Right lobe of liver (tissue), 6 donors: ENCODE data around the gene ZNF771. TPM values are rescaled to one million over a fixed set of nuclear protein-coding genes. Genes with fewer than 3 reads are reported as not detected.

Experiments
- ATAC-seq, 4 donors: fragments of 200-7000 bp; cut with Tn5 transposase; one replicate each; pipeline ENCODE4 v1.9.1; 2020; ENCODE audit warnings: mild to moderate bottlenecking in 4 of 4, moderate library complexity in 4 of 4
- DNase-seq, 3 donors: peaks; one replicate each; pipeline ENCODE4 v3.0.0-alpha.2; 2020
- H3K27ac ChIP-seq, 3 donors: fragments of 200-600 bp; one replicate each; pipeline ENCODE4 v1.8.0; 2022
- H3K27me3 ChIP-seq, 2 donors: fragments of 200-600 bp; one replicate each; pipeline ENCODE4 v1.8.0; 2022
- H3K36me3 ChIP-seq, 4 donors: fragments of 200-600 bp; sonication (generic) in 1 of 4; one replicate each; pipeline versions ENCODE4 v1.5.1 to v1.8.0; 2017 to 2022; ENCODE audit warnings: control low read depth in 1 of 4
- H3K4me1 ChIP-seq, 4 donors: fragments of 200-600 bp; sonication (generic) in 1 of 4; one replicate each; pipeline versions ENCODE4 v1.5.1 to v1.8.0; 2017 to 2022; ENCODE audit warnings: control low read depth in 1 of 4
- H3K4me3 ChIP-seq, 3 donors: fragments of 200-600 bp; one replicate each; pipeline ENCODE4 v1.8.0; 2022
- H3K9me3 ChIP-seq, 4 donors: fragments of 200-600 bp; sonication (generic) in 1 of 4; one replicate each; pipeline versions ENCODE4 v1.5.1 to v1.8.0; 2017 to 2022; ENCODE audit warnings: control low read depth in 1 of 4
- POLR2A ChIP-seq: fragments of 450-650 bp; IDR thresholded peaks from one replicate; pipeline ENCODE4 v1.6.1; 2017; ENCODE audit warnings: antibody characterized with exemption, mild to moderate bottlenecking
- WGBS: methylation state at CpG from one replicate; pipeline ENCODE4 v1.1.6; 2018; ENCODE audit warnings: low coverage, low lambda C conversion rate; ENCODE audit not compliant: insufficient coverage; ENCODE audit errors: missing lambda C conversion rate; 5-methylcytosine and 5-hydroxymethylcytosine counted together
- intact Hi-C, 2 donors: fragments of 100-400 bp; cut with DNase I; formaldehyde crosslinking; loops; one replicate each; pipeline versions ENCODE4 v1.11.2 to v1.14.1; 2022
- total RNA-seq, 6 experiments: library from RNA; depleted of rRNA in 2 of 6; stranded (reverse); fragments of >200 nt in 2 of 6; fragmentation: NEBNext Ultra II Directional in 3 of 6; extraction: Animal tissue kit (Norgen Biotek cat#: 25700) in 3 of 6; gene quantifications; one replicate each; pipeline versions ENCODE4 v1.1.0 to v1.2.4, GENCODE V29; 2016 to 2023
- TF ChIP-seq, protein P1 (sequence below), 4 donors: fragments of 200-600 bp in 3 of 4; fragments of 450-650 bp in 1 of 4; IDR thresholded peaks; one replicate each; pipeline versions ENCODE4 v1.5.1 to v1.8.0; 2016 to 2022; ENCODE audit warnings: antibody characterized with exemption in 4 of 4, mild to moderate bottlenecking in 2 of 4
- donor health status: DM: no; HTN: yes; CAD: no.
- donor health status: DM: no; HTN: no; CAD: no.
- donor health status: DM: no; HTN: no; CAD: no.
- donor health status: DM: no; HTN: yes; CAD: no.
- donor health status: DM: no; HTN: yes; CAD: no.

Gene ZNF771
- total RNA-seq, 6 experiments from 2014 or later, result 3.9 to 11.3 (median 9.6) TPM

DNA sequence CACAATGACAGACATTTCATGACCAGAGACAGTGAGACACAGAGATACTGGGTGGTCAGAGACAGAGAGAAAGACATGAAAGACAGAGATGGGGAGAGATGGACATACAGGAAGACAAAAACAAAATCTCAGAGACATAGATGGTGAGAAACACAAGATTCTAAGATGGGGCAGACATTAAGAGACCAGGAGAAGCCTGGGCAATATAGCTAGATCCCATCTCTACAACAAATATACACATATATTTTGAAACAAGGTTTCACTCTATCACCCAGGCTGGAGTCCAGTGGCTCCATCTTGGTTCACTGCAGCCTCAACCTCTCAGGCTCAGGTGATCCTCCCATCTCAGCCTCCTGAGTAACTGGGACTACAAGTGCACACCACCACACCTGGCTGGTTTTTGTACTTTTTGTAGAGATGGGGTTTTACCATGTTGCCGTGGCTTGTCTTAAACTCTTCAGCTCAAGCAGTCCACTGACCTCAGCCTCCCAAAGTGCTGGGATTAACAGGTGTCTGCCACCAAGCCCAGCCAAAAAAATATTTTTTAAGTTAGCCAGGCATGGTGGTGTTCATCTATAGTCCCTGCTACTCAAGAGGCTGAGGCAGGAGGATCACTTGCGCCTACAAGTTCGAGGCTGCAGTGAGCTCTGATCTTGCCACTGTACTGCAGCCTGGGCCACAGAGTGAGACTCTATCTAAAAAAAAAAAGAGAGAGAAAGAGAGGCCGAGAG lies 27.2 kb upstream of the ZNF771 start:
- no peak for ATAC-seq
- WGBS, result 93% methylated on average over 3 of the region's 4 CpGs
- DNase-seq, result no peak
- Histone ChIP-seq H3K4me1 (peaks cover 0 to 9% (median 3%) of the 10 kb centered on the region in 4 donors), H3K9me3 (no peaks in the 10 kb centered on the region), H3K27me3 (no peaks in the 10 kb centered on the region), H3K4me3 (no peak overlapping the region), H3K36me3 (no peaks in the 10 kb centered on the region), H3K27ac (no peak overlapping the region)
- TF ChIP-seq POLR2A, result no peak
- TF ChIP-seq, protein P1, sequence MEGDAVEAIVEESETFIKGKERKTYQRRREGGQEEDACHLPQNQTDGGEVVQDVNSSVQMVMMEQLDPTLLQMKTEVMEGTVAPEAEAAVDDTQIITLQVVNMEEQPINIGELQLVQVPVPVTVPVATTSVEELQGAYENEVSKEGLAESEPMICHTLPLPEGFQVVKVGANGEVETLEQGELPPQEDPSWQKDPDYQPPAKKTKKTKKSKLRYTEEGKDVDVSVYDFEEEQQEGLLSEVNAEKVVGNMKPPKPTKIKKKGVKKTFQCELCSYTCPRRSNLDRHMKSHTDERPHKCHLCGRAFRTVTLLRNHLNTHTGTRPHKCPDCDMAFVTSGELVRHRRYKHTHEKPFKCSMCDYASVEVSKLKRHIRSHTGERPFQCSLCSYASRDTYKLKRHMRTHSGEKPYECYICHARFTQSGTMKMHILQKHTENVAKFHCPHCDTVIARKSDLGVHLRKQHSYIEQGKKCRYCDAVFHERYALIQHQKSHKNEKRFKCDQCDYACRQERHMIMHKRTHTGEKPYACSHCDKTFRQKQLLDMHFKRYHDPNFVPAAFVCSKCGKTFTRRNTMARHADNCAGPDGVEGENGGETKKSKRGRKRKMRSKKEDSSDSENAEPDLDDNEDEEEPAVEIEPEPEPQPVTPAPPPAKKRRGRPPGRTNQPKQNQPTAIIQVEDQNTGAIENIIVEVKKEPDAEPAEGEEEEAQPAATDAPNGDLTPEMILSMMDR (IDR thresholded peaks at IDR 0.05), result no peak
- intact Hi-C loops, result no loop called here

- TF ChIP-seq, protein P1 (IDR thresholded peaks at IDR 0.05), result no peak
- no peak for TF ChIP-seq POLR2A
- Histone ChIP-seq H3K36me3 (no peaks in the 10 kb centered on the region), H3K27me3 (no peaks in the 10 kb centered on the region), H3K27ac (no peak overlapping the region), H3K9me3 (no peaks in the 10 kb centered on the region), H3K4me3 (no peak overlapping the region), H3K4me1 (peaks cover 0 to 9% (median 3%) of the 10 kb centered on the region in 4 donors)
- DNase-seq, result no peak
- WGBS, result 64% methylated on average over 4 of the region's 6 CpGs
- no peak for ATAC-seq
- intact Hi-C loops, result no loop called here
Observed at GRCh38 chr16:30380803-30381208, 26.6 kb upstream of the ZNF771 start.

DNA sequence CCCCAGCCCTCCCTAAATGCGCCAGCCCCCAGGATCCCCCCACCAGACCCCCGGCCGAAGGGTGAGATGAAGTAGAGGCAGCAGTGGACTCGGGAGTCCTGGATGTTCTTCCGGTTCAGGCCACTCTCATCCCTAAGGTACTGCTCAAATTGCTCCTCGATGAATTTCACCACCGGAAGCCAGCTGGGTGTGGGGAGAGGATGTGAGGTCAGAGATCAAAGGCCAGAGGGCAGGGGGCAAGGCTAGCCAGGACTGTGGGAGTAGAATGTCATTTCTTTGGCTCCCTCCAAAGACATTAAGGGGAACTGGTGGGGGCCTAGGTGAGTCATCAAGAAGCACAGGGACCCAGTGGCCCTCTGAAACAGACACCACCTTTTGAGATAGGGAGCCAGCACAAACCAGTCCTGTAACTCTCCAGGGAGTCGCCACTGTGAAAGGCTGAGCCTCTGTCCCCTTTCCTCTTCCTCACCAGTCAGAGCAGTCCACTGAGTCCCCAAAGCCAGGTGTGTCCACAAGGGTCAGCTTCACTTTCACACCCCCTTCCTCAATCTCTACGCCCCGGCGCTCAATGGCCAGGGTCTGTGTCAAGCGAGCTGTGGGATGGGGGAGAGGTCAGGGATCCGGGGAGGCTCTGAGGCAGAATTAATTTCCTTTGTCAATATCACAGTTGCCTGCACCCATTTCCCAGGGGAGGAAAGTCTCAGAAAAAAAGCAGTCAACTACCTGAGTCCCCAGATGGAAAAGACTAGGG lies 25.9 kb upstream of the ZNF771 start:
- intact Hi-C loops, result no loop called here
- Histone ChIP-seq H3K9me3 (no peaks in the 10 kb centered on the region), H3K27me3 (no peaks in the 10 kb centered on the region), H3K4me3 (no peak overlapping the region), H3K4me1 (peaks cover 0 to 9% (median 3%) of the 10 kb centered on the region in 4 donors), H3K27ac (no peak overlapping the region), H3K36me3 (no peaks in the 10 kb centered on the region)
- 36% methylated on average over 6 of the region's 13 CpGs for whole genome bisulfite sequencing
- DNase-seq (no peak), ATAC-seq (no peak)
- TF ChIP-seq, protein P1 (IDR thresholded peaks at IDR 0.05), result no peak
- no peak for TF ChIP-seq POLR2A

- TF ChIP-seq, protein P1 (IDR thresholded peaks at IDR 0.05), result no peak
- no peak for TF ChIP-seq POLR2A
- intact Hi-C loops, result no loop called here
- Histone ChIP-seq H3K36me3 (no peaks in the 10 kb centered on the region), H3K27me3 (no peaks in the 10 kb centered on the region), H3K27ac (no peak within 1 kb of the TSS), H3K9me3 (no peaks in the 10 kb centered on the region), H3K4me3 (no peak within 1 kb of the TSS), H3K4me1 (peaks cover 0 to 7% (median 3%) of the 10 kb centered on the region in 4 donors)
- WGBS, result 100% methylated on average over 1 of the region's 12 CpGs
- no peak for DNase-seq
- no peak for ATAC-seq
Observed at GRCh38 chr16:30382111-30382881, 25.1 kb upstream of the ZNF771 start, which contains the start of gene SEPTIN1. Gene SEPTIN1 (minus strand): TSS chr16:30382561. CDS start chr16:30382542, 19 bp downstream.
